Measurements from ENCODE around the gene GLT6D1.

GRCh38 chr9:135601988-135602387 lies 37.4 kb downstream of the GLT6D1 start:
- TF ChIP-seq FOSL2 (CRISPR knock-in tag; IDR thresholded peaks at IDR 0.05) (no peak), ZSCAN12 (CRISPR knock-in tag; IDR thresholded peaks at IDR 0.05) (no peak), SNAI1 (CRISPR knock-in tag; IDR thresholded peaks at IDR 0.05; ENCODE audit: borderline replicate concordance) (no peak), ASH2L (IDR thresholded peaks at IDR 0.05; ENCODE audit: insufficient read length, low read depth, low read length) (no peak), NR2F1 (CRISPR knock-in tag; IDR thresholded peaks at IDR 0.05) (no peak), PREB (CRISPR knock-in tag; IDR thresholded peaks at IDR 0.05) (no peak), MLX (CRISPR knock-in tag; IDR thresholded peaks at IDR 0.05) (no peak), CTCF (CRISPR knock-in tag; IDR thresholded peaks at IDR 0.05) (no peak), ZNF737 (CRISPR knock-in tag; IDR thresholded peaks at IDR 0.05; ENCODE audit: borderline replicate concordance) (no peak), SUZ12 (IDR thresholded peaks at IDR 0.05; ENCODE audit: low read depth, low read length) (no peak), HIVEP1 (CRISPR knock-in tag; IDR thresholded peaks at IDR 0.05) (no peak), ATF3 (CRISPR knock-in tag; IDR thresholded peaks at IDR 0.05) (no peak), DPF2 (CRISPR knock-in tag; IDR thresholded peaks at IDR 0.05; ENCODE audit: borderline replicate concordance, low read depth) (no peak), NFIC (IDR thresholded peaks at IDR 0.05; ENCODE audit: low read length) (no peak)
